ENCODE results near the gene MAPK7. TPM values are rescaled to one million over a fixed set of nuclear protein-coding genes. Genes with fewer than 3 reads are reported as not detected.
A peak's percentile ranks its signal among the peaks of the same experiment; 100 is the strongest.

MAPK7 gene
- total RNA-seq, 2 experiments from 2014 or later, result 31.5 to 33.5 TPM

GRCh38 chr17:19421926-19422325, 43.6 kb downstream of the MAPK7 start:
- Mint-ChIP-seq H3K36me3 (ENCODE audit: low read depth) (no peaks in the 10 kb centered on the region), H3K4me3 (no peak overlapping the region), H3K4me1 (ENCODE audit: low read depth) (peaks cover 4% of the 10 kb centered on the region), H3K9me3 (ENCODE audit: insufficient read depth) (no peaks in the 10 kb centered on the region), H3K27me3 (ENCODE audit: low read depth) (peaks cover 16% of the 10 kb centered on the region), H3K27ac (no peak overlapping the region)
- ATAC-seq (no peak), DNase-seq (no peak)
- ChIA-PET CTCF (no interaction called here), POLR2A (no interaction called here)

- no peak for ATAC-seq
- H3K4me1 Mint-ChIP-seq (ENCODE audit: low read depth), result no peaks in the 10 kb centered on the region
- POLR2A ChIA-PET, result interaction anchor here (0.6 kb wide), 1 partner anchor 34 kb away, joined by 4 read pairs; no protein-coding TSS in a partner anchor
- no peak overlapping the region for H3K4me3 Mint-ChIP-seq
- no peaks in the 10 kb centered on the region for H3K36me3 Mint-ChIP-seq (ENCODE audit: low read depth)
- no peak for DNase-seq
- no peaks in the 10 kb centered on the region for H3K9me3 Mint-ChIP-seq (ENCODE audit: insufficient read depth)
- CTCF ChIA-PET, result interaction anchor here (1.0 to 2.9 kb wide), 2 partner anchors 11 to 62 kb away, joined by 3 to 11 read pairs; partner anchors contain the start of gene B9D1
- no peak overlapping the region for H3K27ac Mint-ChIP-seq
- peaks cover 20% of the 10 kb centered on the region for H3K27me3 Mint-ChIP-seq (ENCODE audit: low read depth)
Observed at GRCh38 chr17:19424934-19425868, 46.9 kb downstream of the MAPK7 start.

DNA sequence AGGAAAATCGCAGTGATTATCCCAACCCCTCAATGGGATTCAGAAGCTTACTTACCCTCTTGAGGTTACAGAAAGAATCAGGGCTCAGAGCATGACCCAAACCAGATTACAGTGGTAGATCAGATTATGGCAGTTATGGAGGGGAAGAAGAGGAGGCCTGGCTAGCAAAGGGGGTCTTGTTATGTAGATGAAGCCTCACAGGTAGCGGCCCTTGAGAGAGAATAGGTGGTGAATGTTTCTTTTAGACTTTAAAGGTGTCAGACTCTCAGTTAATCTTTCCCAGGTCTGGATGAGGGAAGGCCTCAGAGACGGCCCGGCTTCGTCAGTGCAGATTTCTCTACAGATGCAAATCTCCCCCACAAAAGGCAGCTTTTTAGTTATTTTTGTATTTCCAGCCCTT, 48.3 kb downstream of the MAPK7 start:
- Mint-ChIP-seq H3K27me3 (ENCODE audit: low read depth) (peaks cover 18% of the 10 kb centered on the region), H3K4me3 (no peak overlapping the region), H3K36me3 (ENCODE audit: low read depth) (no peaks in the 10 kb centered on the region), H3K27ac (no peak overlapping the region), H3K4me1 (ENCODE audit: low read depth) (no peaks in the 10 kb centered on the region), H3K9me3 (ENCODE audit: insufficient read depth) (no peaks in the 10 kb centered on the region)
- DNase-seq (no peak), ATAC-seq (no peak)
- CTCF ChIA-PET, result no interaction called here
- POLR2A ChIA-PET, result no interaction called here

DNA sequence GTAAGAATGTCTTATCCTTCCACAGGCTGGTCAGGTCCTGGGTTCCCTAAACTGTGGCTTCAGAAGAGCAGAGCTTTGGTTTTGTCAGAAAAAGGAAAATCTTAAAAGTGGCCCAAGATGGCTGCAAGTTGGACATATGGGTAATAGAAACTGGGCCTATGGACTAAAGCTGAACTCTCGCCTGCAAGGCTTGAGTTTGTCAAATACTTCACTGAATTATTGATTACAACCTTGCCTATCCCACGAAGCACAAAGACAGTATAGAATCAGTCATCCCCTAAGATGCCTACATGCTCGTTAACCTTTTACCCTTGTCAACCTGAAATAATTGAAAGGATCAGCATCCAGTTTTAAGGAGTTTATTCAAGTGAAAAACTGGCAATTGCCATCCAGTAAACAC, 53.4 kb downstream of the MAPK7 start:
- ChIA-PET POLR2A (no interaction called here), CTCF (no interaction called here)
- ATAC-seq (no peak), DNase-seq (no peak)
- H3K4me3 Mint-ChIP-seq, result no peak overlapping the region
- no peaks in the 10 kb centered on the region for H3K9me3 Mint-ChIP-seq (ENCODE audit: insufficient read depth)
- no peaks in the 10 kb centered on the region for H3K4me1 Mint-ChIP-seq (ENCODE audit: low read depth)
- no peak overlapping the region for H3K27ac Mint-ChIP-seq
- peaks cover 12% of the 10 kb centered on the region for H3K27me3 Mint-ChIP-seq (ENCODE audit: low read depth)
- H3K36me3 Mint-ChIP-seq (ENCODE audit: low read depth), result no peaks in the 10 kb centered on the region

Small RNAs within 50 kb of the gene (microRNA-seq; reads per million reads assigned to microRNA genes)
- 91.8 reads per million, percentile 58 among the genes with 10 or more reads in this experiment for gene MIR1180

Other genes starting within 250 kb of the MAPK7 start
- 1 to 10 TPM; 2.8 to 3.1 TPM for gene EPN2, start 141.1 kb upstream of the MAPK7 start, total RNA-seq
- 1 to 10 TPM; 1.1 TPM for gene B9D1, start 15.8 kb upstream of the MAPK7 start, total RNA-seq
- not detected for gene MFAP4, start 8.7 kb downstream of the MAPK7 start, total RNA-seq
- under 1 TPM in 1 of 2 experiments, not detected in 1; 0.34 TPM for gene RNF112, start 32.7 kb downstream of the MAPK7 start, total RNA-seq
- not detected for gene SLC47A1, start 155.4 kb downstream of the MAPK7 start, total RNA-seq

All from activated CD8-positive, alpha-beta T cell treated with anti-CD3 and anti-CD28 coated beads, Interleukin-2, amount 10 ng/mL, durations not matched to agents 7 days and 5 days (primary cell).